Ovary (tissue), 3 donors: ENCODE data around the gene ARNT2.

Experiments used
- CTCF ChIP-seq, 3 donors: fragments of 450-650 bp in 2 of 3; fragments of 200-600 bp in 1 of 3; IDR thresholded peaks; one replicate each; pipeline versions ENCODE4 v1.5.1 to v1.8.0; 2016 to 2022; ENCODE audit warnings: antibody characterized with exemption in 3 of 3, mild to moderate bottlenecking in 1 of 3
- POLR2A ChIP-seq: fragments of 450-650 bp; IDR thresholded peaks from one replicate; pipeline ENCODE4 v1.6.1; 2017; ENCODE audit warnings: antibody characterized with exemption, mild to moderate bottlenecking, moderate library complexity
- donor health status: DM: no; HTN: no; CAD: no.

- TF ChIP-seq CTCF (IDR thresholded peaks at IDR 0.05) (no peak), POLR2A (no peak)
These were observed 195.2 kb downstream of the ARNT2 start for GRCh38 chr15:80599359-80599758.
